IMR-90 (cell line): ENCODE results near the gene PRKCE. TPM values are rescaled to one million over a fixed set of nuclear protein-coding genes. Genes with fewer than 3 reads are reported as not detected.

Experiments
- ATAC-seq: fragments of 200-7000 bp; cut with Tn5 transposase; 2 replicates; pipeline ENCODE4 v1.9.1; 2020; ENCODE audit warnings: low read depth, mild to moderate bottlenecking, moderate library complexity
- BruUV-seq: library from RNA; stranded (reverse); fragments of 400-500 nt; replicated peaks from 2 replicates; lab custom pipeline; 2021; lab: Mats Ljungman, UMichigan
- CTCF ChIA-PET: fragments of 300-600 bp; formaldehyde crosslinking; extraction: SDS; loops from one replicate; lab custom pipeline; 2021; ENCODE audit warnings: antibody characterized with exemption; lab: Yijun Ruan, JAX
- POLR2A ChIA-PET: fragments of 300-600 bp; sonication (Branson Sonifier 250); formaldehyde crosslinking; loops from one replicate; lab custom pipeline; 2022; ENCODE audit warnings: antibody characterized with exemption; ENCODE audit not compliant: unreplicated experiment; lab: Charles Lee
- DNase-seq: peaks from one replicate; pipeline ENCODE4 v3.0.0; 2013
- H2AFZ ChIP-seq: replicated peaks from 2 replicates; pipeline ENCODE3; 2013; ENCODE audit warnings: low read length, mild to moderate bottlenecking; ENCODE audit not compliant: poor library complexity
- H2AK5ac ChIP-seq: 2 replicates; pipeline ENCODE4 v1.6.1; 2013; ENCODE audit warnings: low read depth, low read length, inconsistent platforms
- H2AK9ac ChIP-seq: replicated peaks from 2 replicates; pipeline ENCODE3; 2013; ENCODE audit warnings: mild to moderate bottlenecking, low read depth, low read length, moderate library complexity; ENCODE audit not compliant: poor library complexity
- H2BK120ac ChIP-seq: 2 replicates; pipeline ENCODE4 v1.6.1; 2013; ENCODE audit warnings: low read depth, low read length, inconsistent platforms
- H2BK15ac ChIP-seq: 3 replicates; pipeline ENCODE4 v1.6.1; 2013; ENCODE audit warnings: low read depth, low read length, inconsistent platforms
- H2BK20ac ChIP-seq: 2 replicates; pipeline ENCODE4 v1.6.1; 2013; ENCODE audit warnings: low read depth, mild to moderate bottlenecking, inconsistent platforms, low read length, moderate library complexity
- H2BK5ac ChIP-seq: 2 replicates; pipeline ENCODE4 v1.6.1; 2013; ENCODE audit warnings: mild to moderate bottlenecking, low read depth, low read length, inconsistent platforms; ENCODE audit not compliant: poor library complexity, severe bottlenecking
- H3K14ac ChIP-seq: replicated peaks from 2 replicates; pipeline ENCODE4 v1.6.1; 2013; ENCODE audit warnings: low read depth, low read length, inconsistent platforms
- H3K18ac ChIP-seq: 2 replicates; pipeline ENCODE4 v1.6.1; 2013; ENCODE audit warnings: low read depth, low read length, control low read depth
- H3K23ac ChIP-seq: 2 replicates; pipeline ENCODE4 v1.6.1; 2013; ENCODE audit warnings: low read depth, low read length, inconsistent platforms
- H3K27ac ChIP-seq: 2 replicates; pipeline ENCODE4 v1.5.1; 2013; ENCODE audit warnings: mild to moderate bottlenecking, control low read depth, low read length; ENCODE audit not compliant: insufficient read depth
- H3K27me3 ChIP-seq: 2 replicates; pipeline ENCODE4 v1.6.1; 2013; ENCODE audit warnings: low read length; ENCODE audit not compliant: control insufficient read depth, insufficient read depth
- H3K36me3 ChIP-seq: 2 replicates; pipeline ENCODE4 v1.6.1; 2013; ENCODE audit warnings: low read length, mixed read lengths; ENCODE audit not compliant: control insufficient read depth, insufficient read depth
- H3K4ac ChIP-seq: 2 replicates; pipeline ENCODE4 v1.6.1; 2013; ENCODE audit warnings: low read depth, low read length, inconsistent platforms
- H3K4me1 ChIP-seq: 2 replicates; pipeline ENCODE4 v1.6.1; 2013; ENCODE audit warnings: low read length, mixed read lengths; ENCODE audit not compliant: control insufficient read depth, insufficient read depth
- H3K4me2 ChIP-seq: 2 replicates; pipeline ENCODE4 v1.6.1; 2013; ENCODE audit warnings: low read depth, mild to moderate bottlenecking, control low read depth, low read length, moderate library complexity
- H3K4me3 ChIP-seq: 2 replicates; pipeline ENCODE4 v1.5.1; 2013; ENCODE audit warnings: low read depth, mild to moderate bottlenecking, control low read depth, low read length, moderate library complexity; ENCODE audit not compliant: insufficient read depth
- H3K56ac ChIP-seq: 2 replicates; pipeline ENCODE4 v1.6.1; 2013; ENCODE audit warnings: low read length, inconsistent platforms; ENCODE audit not compliant: insufficient read depth; ENCODE audit errors: extremely low read depth
- H3K79me1 ChIP-seq, 2 experiments: 2 replicates each; pipeline ENCODE4 v1.6.1; 2013; ENCODE audit warnings: low read length in 2 of 2, inconsistent platforms in 1 of 2, low read depth in 1 of 2
- H3K9ac ChIP-seq: 2 replicates; pipeline ENCODE4 v1.6.1; 2013; ENCODE audit warnings: low read depth, low read length, control low read depth
- H3K9me1 ChIP-seq: 2 replicates; pipeline ENCODE4 v1.6.1; 2013; ENCODE audit warnings: low read length, inconsistent platforms; ENCODE audit not compliant: insufficient read depth
- H3K9me3 ChIP-seq: 2 replicates; pipeline ENCODE4 v1.6.1; 2013; ENCODE audit warnings: low read length; ENCODE audit not compliant: control insufficient read depth, insufficient read depth
- H4K20me1 ChIP-seq: 2 replicates; pipeline ENCODE4 v1.6.1; 2013; ENCODE audit warnings: low read length, inconsistent platforms; ENCODE audit not compliant: insufficient read depth
- H4K5ac ChIP-seq: 2 replicates; pipeline ENCODE4 v1.6.1; 2013; ENCODE audit warnings: mild to moderate bottlenecking, low read depth, low read length, control low read depth
- H4K8ac ChIP-seq, 2 experiments: 2 replicates each; pipeline ENCODE4 v1.6.1; 2013; ENCODE audit warnings: low read depth in 2 of 2, low read length in 2 of 2, control low read depth in 1 of 2, inconsistent platforms in 1 of 2
- H4K91ac ChIP-seq: 2 replicates; pipeline ENCODE4 v1.6.1; 2013; ENCODE audit warnings: low read depth, low read length, inconsistent platforms; ENCODE audit not compliant: insufficient read depth
- BHLHE40 ChIP-seq: fragments of 150-350 bp; IDR thresholded peaks from 2 replicates; pipeline ENCODE4 v1.6.1; 2016; ENCODE audit warnings: mild to moderate bottlenecking, low read depth, low read length
- CEBPB ChIP-seq: IDR thresholded peaks from 2 replicates; pipeline ENCODE4 v1.6.1; 2012; ENCODE audit warnings: low read depth, low read length, improper control_type of control experiment
- CHD1 ChIP-seq: IDR thresholded peaks from 2 replicates; pipeline ENCODE4 v1.6.1; 2012; ENCODE audit warnings: low read depth, low read length, improper control_type of control experiment
- FOS ChIP-seq: fragments of 150-350 bp; IDR thresholded peaks from 2 replicates; pipeline ENCODE4 v1.6.1; 2016; ENCODE audit warnings: low read depth, low read length
- MAFK ChIP-seq: IDR thresholded peaks from 2 replicates; pipeline ENCODE4 v1.6.1; 2012; ENCODE audit warnings: low read depth, low read length, improper control_type of control experiment
- MAZ ChIP-seq: IDR thresholded peaks from 2 replicates; pipeline ENCODE4 v1.6.1; 2012; ENCODE audit warnings: low read depth, mild to moderate bottlenecking, low read length, improper control_type of control experiment, moderate library complexity, borderline replicate concordance
- MXI1 ChIP-seq: IDR thresholded peaks from 2 replicates; pipeline ENCODE4 v1.6.1; 2012; ENCODE audit warnings: low read depth, mild to moderate bottlenecking, low read length, moderate library complexity, borderline replicate concordance
- NFE2L2 ChIP-seq: fragments of 150-350 bp; IDR thresholded peaks from 2 replicates; pipeline ENCODE4 v1.6.1; 2016; ENCODE audit warnings: low read depth, mild to moderate bottlenecking, low read length
- POLR2A ChIP-seq: IDR thresholded peaks from 2 replicates; pipeline ENCODE4 v1.6.1; 2012; ENCODE audit warnings: mild to moderate bottlenecking, low read depth, low read length
- RAD21 ChIP-seq: IDR thresholded peaks from 2 replicates; pipeline ENCODE4 v1.6.1; 2012; ENCODE audit warnings: low read length, improper control_type of control experiment
- RFX5 ChIP-seq: IDR thresholded peaks from 2 replicates; pipeline ENCODE4 v1.8.0; 2012; ENCODE audit warnings: low read depth, mild to moderate bottlenecking, low read length, moderate library complexity
- SMC3 ChIP-seq: fragments of 150-350 bp; IDR thresholded peaks from 2 replicates; pipeline ENCODE4 v1.6.1; 2016; ENCODE audit warnings: low read depth, mild to moderate bottlenecking, antibody characterized with exemption, low read length, moderate library complexity
- WGBS, 2 experiments: methylation state at CpG; one replicate each; pipeline versions ENCODE4 v1.1.5 to v1.1.7; 2013; ENCODE audit warnings: missing lambda C conversion rate in 2 of 2; ENCODE audit not compliant: insufficient read length in 1 of 2; ENCODE audit errors: extremely low coverage in 2 of 2; 5-methylcytosine and 5-hydroxymethylcytosine counted together
- dilution Hi-C: fragments of 300-500 bp; cut with HindIII; formaldehyde crosslinking; loops from one replicate; pipeline ENCODE4 v1.14.3; 2018; ENCODE audit warnings: low sequenced_read_pairs; ENCODE audit not compliant: unreplicated experiment
- in situ Hi-C: fragments of 300-500 bp; cut with MboI; formaldehyde crosslinking; loops from 3 replicates; pipeline ENCODE4 v1.14.3; 2019; ENCODE audit warnings: low sequenced_read_pairs, inconsistent platforms, mixed read lengths
- intact Hi-C: fragments of 100-400 bp; cut with micrococcal nuclease; formaldehyde crosslinking; loops from 2 replicates; pipeline ENCODE4 v1.10.0; 2022
- polyA plus RNA-seq, 3 experiments: library from polyadenylated mRNA; depleted of rRNA; stranded (reverse); fragments of >200 nt; gene quantifications; 2 replicates each; pipeline ENCODE4 v1.2.3, GENCODE V29; 2012; ENCODE audit warnings: low replicate concordance in 1 of 3
- total RNA-seq: library from RNA; depleted of rRNA; stranded (reverse); fragments of >200 nt; gene quantifications from 2 replicates; pipeline ENCODE4 v1.2.3, GENCODE V29; 2012
- TF ChIP-seq, protein P1 (sequence below): fragments of 150-350 bp; IDR thresholded peaks from 2 replicates; pipeline ENCODE4 v1.6.1; 2016; ENCODE audit warnings: low read depth, mild to moderate bottlenecking, low read length, moderate library complexity, borderline replicate concordance
- TF ChIP-seq, protein P2 (sequence below): conservative IDR thresholded peaks from 2 replicates; pipeline ENCODE4 v1.5.1; 2012; ENCODE audit warnings: mild to moderate bottlenecking, low read depth, low read length, improper control_type of control experiment
- TF ChIP-seq, protein P3 (sequence below): fragments of 150-350 bp; IDR thresholded peaks from 2 replicates; pipeline ENCODE4 v1.6.1; 2017; ENCODE audit warnings: mild to moderate bottlenecking, antibody characterized with exemption, low read length, low read depth

Gene PRKCE
- total and polyA plus RNA-seq, 2 of the 4 experiments (the other 2 are of a cell fraction), result 8.1 to 32.4 TPM

DNA sequence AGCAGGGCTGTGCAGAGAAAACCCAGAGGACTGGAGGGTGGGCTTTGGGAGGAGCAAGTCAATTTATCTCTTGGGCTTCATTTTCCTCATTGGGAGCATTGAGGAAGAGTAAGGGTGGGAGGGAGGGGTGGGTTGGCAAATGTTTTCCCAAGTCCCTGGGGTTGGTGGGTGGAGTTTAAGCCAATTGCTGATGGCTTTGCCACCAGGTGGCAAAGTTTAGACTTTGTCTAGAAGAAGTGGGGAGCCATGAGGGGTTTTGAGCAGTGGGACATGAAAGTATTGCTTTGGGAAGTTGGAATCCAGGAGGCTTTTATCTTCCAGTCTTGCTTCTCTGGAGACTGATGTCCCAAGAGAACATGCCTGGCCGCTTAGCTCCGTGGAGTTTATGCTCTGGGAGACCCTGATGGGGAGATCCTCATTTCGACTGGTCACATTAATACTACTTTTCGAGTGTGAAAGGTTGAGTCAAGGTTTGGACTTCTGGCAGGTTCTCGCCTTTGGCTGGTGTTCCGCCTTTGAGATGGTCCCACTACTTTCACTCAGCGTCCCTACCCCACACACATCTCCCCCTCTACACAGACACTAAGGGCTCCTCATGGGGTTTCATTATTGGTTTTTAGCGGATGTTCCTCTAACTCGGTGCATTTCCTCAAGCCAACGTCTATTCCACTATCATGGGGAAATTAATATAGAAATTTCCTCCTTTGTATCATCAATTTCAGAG is 126.7 kb downstream of the PRKCE start:
- H3K36me3 ChIP-seq, result no peaks in the 10 kb centered on the region
- H3K23ac ChIP-seq, result no peak overlapping the region
- H2AK5ac ChIP-seq, result no peak overlapping the region
- intact Hi-C loops (loop anchor here (1.0 to 5.0 kb wide), 3 partner anchors 127 to 159 kb away; partner anchors contain the start of gene PRKCE), dilution Hi-C loops (no loop called here), in situ Hi-C loops (loop anchor here (5.0 to 10.0 kb wide), 2 partner anchors 131 to 157 kb away; no protein-coding TSS in a partner anchor)
- WGBS, 2 experiments, result no CpG with 5 or more reads among the region's 10 CpGs
- H3K4me3 ChIP-seq, result no peak overlapping the region
- no peak overlapping the region for H3K4me2 ChIP-seq
- H3K4me1 ChIP-seq, result no peaks in the 10 kb centered on the region; the same call in 1 of the 2 replicates
- DNase-seq, result no peak
- no peaks in the 10 kb centered on the region for H3K9me3 ChIP-seq
- CTCF ChIA-PET, result interaction anchor here (0.6 to 1.4 kb wide), 5 partner anchors 22 to 158 kb away, joined by 3 to 4 read pairs (median 3); no protein-coding TSS in a partner anchor
- H4K20me1 ChIP-seq, result peaks cover 9% of the 10 kb centered on the region; the same call in 1 of the 2 replicates
- H3K9me1 ChIP-seq, result 0 out of 2 replicates have a peak, but pooled peaks cover 3% of the 10 kb centered on the region
- H2BK5ac ChIP-seq, result no peak overlapping the region
- no peak overlapping the region for H2AK9ac ChIP-seq
- no peak overlapping the region for H4K8ac ChIP-seq
- H3K18ac ChIP-seq, result no peak overlapping the region
- no TSS peak for BruUV-seq
- H3K27me3 ChIP-seq, result no peaks in the 10 kb centered on the region
- H2BK15ac ChIP-seq, result no peak overlapping the region
- H2BK20ac ChIP-seq, result no peak overlapping the region
- no peak overlapping the region for H3K27ac ChIP-seq
- peaks cover 6 to 11% of the 10 kb centered on the region in 2 experiments; a peak in 3 of 4 replicates for H3K79me1 ChIP-seq
- no peak overlapping the region for H3K9ac ChIP-seq
- no peak overlapping the region for H2BK120ac ChIP-seq
- H3K14ac ChIP-seq, result no peak overlapping the region
- ATAC-seq, result no peak
- no peak overlapping the region for H3K4ac ChIP-seq
- POLR2A ChIA-PET, result no interaction called here
- no peak overlapping the region for H4K91ac ChIP-seq
- H4K5ac ChIP-seq, result no peak overlapping the region
- H3K56ac ChIP-seq, result no peak overlapping the region
- H2AFZ ChIP-seq, result no peak overlapping the region
- no peak for TF ChIP-seq CEBPB
- no peak for TF ChIP-seq FOS
- TF ChIP-seq RAD21, result no peak
- TF ChIP-seq BHLHE40, result no peak
- no peak for TF ChIP-seq CHD1
- no peak for TF ChIP-seq NFE2L2
- TF ChIP-seq RFX5, result no peak
- TF ChIP-seq MAZ, result no peak
- TF ChIP-seq MAFK, result no peak
- no peak for TF ChIP-seq SMC3
- TF ChIP-seq, protein P1, sequence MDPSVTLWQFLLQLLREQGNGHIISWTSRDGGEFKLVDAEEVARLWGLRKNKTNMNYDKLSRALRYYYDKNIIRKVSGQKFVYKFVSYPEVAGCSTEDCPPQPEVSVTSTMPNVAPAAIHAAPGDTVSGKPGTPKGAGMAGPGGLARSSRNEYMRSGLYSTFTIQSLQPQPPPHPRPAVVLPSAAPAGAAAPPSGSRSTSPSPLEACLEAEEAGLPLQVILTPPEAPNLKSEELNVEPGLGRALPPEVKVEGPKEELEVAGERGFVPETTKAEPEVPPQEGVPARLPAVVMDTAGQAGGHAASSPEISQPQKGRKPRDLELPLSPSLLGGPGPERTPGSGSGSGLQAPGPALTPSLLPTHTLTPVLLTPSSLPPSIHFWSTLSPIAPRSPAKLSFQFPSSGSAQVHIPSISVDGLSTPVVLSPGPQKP, result no peak
- TF ChIP-seq, protein P2, sequence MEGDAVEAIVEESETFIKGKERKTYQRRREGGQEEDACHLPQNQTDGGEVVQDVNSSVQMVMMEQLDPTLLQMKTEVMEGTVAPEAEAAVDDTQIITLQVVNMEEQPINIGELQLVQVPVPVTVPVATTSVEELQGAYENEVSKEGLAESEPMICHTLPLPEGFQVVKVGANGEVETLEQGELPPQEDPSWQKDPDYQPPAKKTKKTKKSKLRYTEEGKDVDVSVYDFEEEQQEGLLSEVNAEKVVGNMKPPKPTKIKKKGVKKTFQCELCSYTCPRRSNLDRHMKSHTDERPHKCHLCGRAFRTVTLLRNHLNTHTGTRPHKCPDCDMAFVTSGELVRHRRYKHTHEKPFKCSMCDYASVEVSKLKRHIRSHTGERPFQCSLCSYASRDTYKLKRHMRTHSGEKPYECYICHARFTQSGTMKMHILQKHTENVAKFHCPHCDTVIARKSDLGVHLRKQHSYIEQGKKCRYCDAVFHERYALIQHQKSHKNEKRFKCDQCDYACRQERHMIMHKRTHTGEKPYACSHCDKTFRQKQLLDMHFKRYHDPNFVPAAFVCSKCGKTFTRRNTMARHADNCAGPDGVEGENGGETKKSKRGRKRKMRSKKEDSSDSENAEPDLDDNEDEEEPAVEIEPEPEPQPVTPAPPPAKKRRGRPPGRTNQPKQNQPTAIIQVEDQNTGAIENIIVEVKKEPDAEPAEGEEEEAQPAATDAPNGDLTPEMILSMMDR, result no peak
- no peak for TF ChIP-seq MXI1
- TF ChIP-seq, protein P3, sequence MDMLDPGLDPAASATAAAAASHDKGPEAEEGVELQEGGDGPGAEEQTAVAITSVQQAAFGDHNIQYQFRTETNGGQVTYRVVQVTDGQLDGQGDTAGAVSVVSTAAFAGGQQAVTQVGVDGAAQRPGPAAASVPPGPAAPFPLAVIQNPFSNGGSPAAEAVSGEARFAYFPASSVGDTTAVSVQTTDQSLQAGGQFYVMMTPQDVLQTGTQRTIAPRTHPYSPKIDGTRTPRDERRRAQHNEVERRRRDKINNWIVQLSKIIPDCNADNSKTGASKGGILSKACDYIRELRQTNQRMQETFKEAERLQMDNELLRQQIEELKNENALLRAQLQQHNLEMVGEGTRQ, result no peak
- TF ChIP-seq POLR2A, result no peak
